Measurements from ENCODE around the gene PLCD1.
A peak's percentile ranks its signal among the peaks of the same experiment; 100 is the strongest.
"Not testable (repeated sequence)": the region's sequence is repeated elsewhere in the genome, so short reads cannot be mapped to it uniquely, and the experiment has no call there.

The PLCD1 gene

GRCh38 chr3:37997791-37998370, 31.6 kb downstream of the PLCD1 start:
- no peak for DNase-seq

GRCh38 chr3:37997342-37997741, 32.1 kb downstream of the PLCD1 start:
- no peak for DNase-seq

GRCh38 chr3:37996785-37997301, 32.6 kb downstream of the PLCD1 start:
- peak; percentile 57 for DNase-seq

- no peak for DNase-seq
These were observed 33.5 kb downstream of the PLCD1 start for GRCh38 chr3:37995652-37996641.

GRCh38 chr3:37994639-37994972, 34.8 kb downstream of the PLCD1 start:
- DNase-seq: no peak

- DNase-seq: no peak
These were observed 35.4 kb downstream of the PLCD1 start for GRCh38 chr3:37993820-37994638.

- no peak for DNase-seq
These were observed 36.0 kb downstream of the PLCD1 start for GRCh38 chr3:37993460-37993819.

- DNase-seq: no peak
These were observed 36.4 kb downstream of the PLCD1 start for GRCh38 chr3:37993067-37993455.

- DNase-seq: no peak
These were observed 37.0 kb downstream of the PLCD1 start for GRCh38 chr3:37992271-37993066.

GRCh38 chr3:37991823-37992222, 37.6 kb downstream of the PLCD1 start:
- no peak for DNase-seq

- no peak for DNase-seq
These were observed 38.3 kb downstream of the PLCD1 start for GRCh38 chr3:37991109-37991508.

- no peak for DNase-seq
These were observed 38.9 kb downstream of the PLCD1 start, which contains the start of gene VILL for GRCh38 chr3:37990527-37990926. Gene VILL, plus strand, starts transcription at chr3:37990786. Its CDS starts 2,887 bp downstream, at chr3:37993673.

- DNase-seq: no peak
These were observed 39.5 kb downstream of the PLCD1 start for GRCh38 chr3:37989821-37990480.

- DNase-seq: no peak
These were observed 40.4 kb downstream of the PLCD1 start for GRCh38 chr3:37988931-37989525.

- DNase-seq: not testable (repeated sequence)
These were observed 41.1 kb downstream of the PLCD1 start for GRCh38 chr3:37988376-37988775.

- DNase-seq: no peak
These were observed 41.7 kb downstream of the PLCD1 start for GRCh38 chr3:37987751-37988179.

- DNase-seq: no peak
These were observed 42.1 kb downstream of the PLCD1 start for GRCh38 chr3:37987315-37987697.

GRCh38 chr3:37986479-37987314, 42.7 kb downstream of the PLCD1 start:
- no peak for DNase-seq

- no peak for DNase-seq
These were observed 43.7 kb downstream of the PLCD1 start for GRCh38 chr3:37985637-37986320.

GRCh38 chr3:37984596-37984995, 44.8 kb downstream of the PLCD1 start:
- no peak for DNase-seq

Data from NCI-H1048 (cell line).